HCT116 (cell line): ENCODE measurements around the gene GCNT2.

ENCODE experiments used
- CTCF ChIP-seq, 3 experiments: fragments of 200-600 bp in 1 of 3; sonication (generic) in 1 of 3; IDR thresholded peaks in 2 of 3; conservative IDR thresholded peaks in 1 of 3; 2 replicates each; pipeline ENCODE4 v1.5.1; 2012 to 2017; ENCODE audit warnings: low read depth in 2 of 3, low read length in 2 of 3, antibody characterized with exemption in 1 of 3, borderline replicate concordance in 1 of 3, control low read depth in 1 of 3, mild to moderate bottlenecking in 1 of 3, mixed read lengths in 1 of 3, mixed run types in 1 of 3, moderate library complexity in 1 of 3; ENCODE audit not compliant: insufficient read depth in 1 of 3
- POLR2A ChIP-seq: IDR thresholded peaks from 2 replicates; pipeline ENCODE4 v1.7.0; 2011; ENCODE audit warnings: borderline replicate concordance; ENCODE audit not compliant: insufficient read depth, insufficient read length; ENCODE audit errors: extremely low read depth
- REST ChIP-seq: IDR thresholded peaks from 2 replicates; pipeline ENCODE4 v1.6.1; 2012; ENCODE audit warnings: low read depth

- no peak for TF ChIP-seq CTCF (IDR thresholded peaks at IDR 0.05 in 2 of 3, conservative IDR thresholded peaks at IDR 0.05 in 1 of 3; ENCODE audit: borderline replicate concordance in 1 of 3, insufficient read depth in 1 of 3, low read depth in 2 of 3, low read length in 2 of 3)
- no peak for TF ChIP-seq POLR2A
- TF ChIP-seq REST = no peak
Observed at GRCh38 chr6:10513544-10513943, 7.6 kb upstream of the GCNT2 start.
